DMS 273 (cell line): ENCODE measurements around the gene CDC73.
"Not testable (repeated sequence)": the region's sequence is repeated elsewhere in the genome, so short reads cannot be mapped to it uniquely, and the experiment has no call there.

Source experiments
- DNase-seq: peaks from one replicate; lab custom pipeline; 2025; ENCODE audit not compliant: unreplicated experiment; lab: John Stamatoyannopoulos, UW

Gene CDC73

GRCh38 chr1:193176113-193176512 lies 54.3 kb downstream of the CDC73 start:
- no peak for DNase-seq

- DNase-seq, result no peak
Observed at GRCh38 chr1:193176788-193177187, 55.0 kb downstream of the CDC73 start.

GRCh38 chr1:193179094-193179493 lies 57.3 kb downstream of the CDC73 start:
- DNase-seq, result no peak

GRCh38 chr1:193181536-193181935 lies 59.7 kb downstream of the CDC73 start:
- DNase-seq, result no peak

DNA sequence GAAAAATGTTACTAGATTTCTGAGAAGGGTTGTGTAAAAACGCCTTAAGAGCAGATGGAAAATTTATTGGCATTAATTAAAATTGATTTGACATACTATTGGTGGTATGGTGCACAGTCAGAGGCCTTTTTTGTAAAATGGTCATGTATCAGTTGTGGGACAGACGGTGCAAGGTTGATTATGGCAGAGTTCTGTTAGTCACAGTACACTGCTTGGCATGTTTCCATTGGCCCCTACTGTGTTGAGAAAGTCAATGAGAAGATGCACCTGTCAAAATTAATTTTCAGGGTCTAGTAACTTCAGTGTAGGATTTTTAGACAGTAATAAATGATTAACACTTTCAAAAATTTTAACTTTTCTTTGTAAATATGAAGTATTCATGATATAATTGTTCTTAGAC lies 60.2 kb downstream of the CDC73 start:
- DNase-seq, result peak; percentile 89

- peak; percentile 81 for DNase-seq
Observed at GRCh38 chr1:193183019-193183627, 61.3 kb downstream of the CDC73 start.

DNA sequence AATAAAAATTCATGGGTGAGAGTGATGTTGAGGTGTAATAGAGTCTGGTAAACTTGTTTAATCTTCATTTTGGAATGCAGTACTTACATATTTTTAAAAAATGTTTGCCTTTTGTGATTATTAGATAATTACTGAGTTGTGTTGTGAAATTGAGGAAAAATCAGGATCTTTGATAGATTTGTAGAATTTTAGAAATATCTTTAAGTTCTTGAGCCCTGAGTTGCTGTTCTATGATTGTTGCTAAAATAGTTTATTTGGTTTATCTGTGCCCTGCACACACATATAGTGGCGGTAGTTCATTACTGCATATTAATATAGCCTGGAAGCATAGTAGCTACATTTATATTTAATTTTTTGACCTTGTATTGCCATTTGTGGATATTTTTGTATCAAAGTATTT lies 62.9 kb downstream of the CDC73 start:
- no peak for DNase-seq

DNA sequence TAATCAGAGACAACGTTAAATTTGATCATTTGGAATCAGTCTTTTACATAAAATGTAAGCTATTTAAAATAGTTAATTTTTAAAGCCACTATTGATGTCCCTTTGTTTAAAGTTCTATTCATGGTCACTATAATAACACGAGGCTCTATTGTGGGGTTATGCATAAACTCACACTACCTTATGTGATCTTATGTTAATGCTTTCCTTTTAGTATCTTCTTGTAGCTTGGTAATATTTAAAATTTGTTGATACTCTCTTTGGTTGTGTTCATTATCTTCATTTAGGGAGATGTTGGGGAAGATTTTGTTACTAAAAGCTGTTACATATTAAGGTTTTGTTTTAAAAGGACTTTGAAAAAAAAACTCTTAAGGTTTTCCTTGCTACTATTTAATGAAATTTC lies 63.4 kb downstream of the CDC73 start:
- DNase-seq, result peak; percentile 12

DNA sequence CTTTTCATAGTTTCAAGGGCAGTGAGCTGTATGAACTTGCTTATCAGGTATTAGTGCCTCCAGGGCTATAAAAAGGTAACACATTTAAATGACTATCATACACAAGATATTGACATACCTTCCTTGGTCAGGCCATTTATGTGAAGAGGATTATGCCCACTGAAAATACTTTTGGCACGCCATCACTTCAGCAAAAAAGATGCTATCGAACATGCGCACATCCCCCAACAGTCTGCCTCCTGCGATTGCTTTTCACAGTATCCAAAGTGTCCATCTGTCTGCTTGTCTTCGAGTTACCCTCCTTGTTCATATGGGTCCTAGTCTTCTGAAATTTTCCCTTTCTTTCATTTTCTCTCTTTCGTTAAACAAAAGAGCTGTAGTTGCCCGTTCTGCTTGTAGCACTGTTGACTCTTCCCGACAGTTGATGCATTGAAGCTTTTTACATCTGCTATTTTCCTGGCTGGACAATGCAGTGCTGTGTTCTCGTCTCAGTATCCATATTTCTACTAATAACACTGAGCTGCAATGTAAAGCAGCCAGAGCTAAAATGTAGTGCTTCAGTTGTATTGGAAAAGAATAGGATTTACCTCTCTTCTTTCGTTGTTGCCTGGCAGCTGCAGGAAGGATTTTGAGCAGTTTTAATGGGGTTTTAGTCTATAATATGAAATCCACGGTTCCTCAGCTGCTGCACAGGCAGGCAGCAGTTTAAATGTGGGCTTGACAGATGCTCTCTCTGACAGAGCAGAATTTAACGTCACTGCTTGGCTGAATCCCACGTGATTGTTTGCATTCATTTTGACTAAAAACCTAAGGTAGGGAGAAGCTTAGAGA lies 64.3 kb downstream of the CDC73 start, which contains the start of gene B3GALT2:
TSS of gene B3GALT2 (minus strand) at position 713 of the 831 bp plus-strand sequence. CDS start 5,051 bp downstream, outside the sequence.
- peak; percentile 93 for DNase-seq

GRCh38 chr1:193187114-193187513 lies 65.3 kb downstream of the CDC73 start:
- DNase-seq, result no peak

DNA sequence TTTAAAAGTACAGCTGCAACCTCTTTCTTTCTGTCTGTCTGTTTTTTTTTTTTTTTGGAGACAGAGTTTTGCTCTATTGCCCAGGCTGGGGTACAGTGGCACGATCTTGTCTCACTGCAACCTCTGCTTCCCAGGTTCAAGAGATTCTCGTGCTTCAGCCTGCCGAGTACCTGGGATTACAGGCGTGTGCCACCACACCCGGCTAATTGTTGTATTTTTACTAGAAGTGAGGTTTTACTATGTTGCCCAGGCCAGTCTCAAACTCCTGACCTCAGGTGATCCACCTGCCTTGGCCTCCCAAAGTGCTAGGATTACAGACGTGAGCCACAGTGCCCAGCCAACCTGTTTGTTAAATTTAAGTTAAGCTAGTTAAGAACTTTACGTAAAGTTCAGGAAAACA lies 67.1 kb downstream of the CDC73 start:
- DNase-seq, result not testable (repeated sequence)

- DNase-seq, result no peak
Observed at GRCh38 chr1:193189442-193190095, 67.7 kb downstream of the CDC73 start.

DNA sequence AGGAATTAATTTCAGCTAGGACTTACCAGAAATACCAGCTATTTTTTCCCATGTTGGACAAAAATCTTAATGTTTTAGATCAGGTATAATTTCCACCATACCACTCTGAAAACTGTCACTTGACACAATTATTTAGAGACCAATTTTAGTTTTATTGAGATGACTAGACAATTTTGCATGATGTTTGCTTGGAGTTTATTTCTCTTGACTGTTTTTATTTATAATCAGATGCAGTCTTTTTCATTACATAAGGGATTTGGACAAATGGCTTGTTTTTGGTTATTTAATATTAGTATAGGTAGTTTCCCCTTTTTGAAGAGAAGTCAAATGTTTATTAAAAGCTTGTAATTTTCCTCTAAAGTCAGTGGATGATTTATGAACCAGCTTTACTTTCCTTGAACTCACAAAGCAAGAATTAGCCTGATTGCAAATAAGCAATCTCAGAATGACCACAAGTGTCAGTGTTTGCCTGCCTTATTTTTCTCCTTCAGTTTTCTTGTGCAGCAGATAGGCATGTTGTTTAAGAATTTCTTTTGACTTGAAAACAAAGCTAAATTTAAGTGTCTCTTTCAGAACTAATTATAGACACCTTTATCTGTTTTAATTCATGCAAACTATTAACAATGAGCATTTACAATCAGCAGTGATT lies 68.4 kb downstream of the CDC73 start:
- peak; percentile 28 for DNase-seq

DNA sequence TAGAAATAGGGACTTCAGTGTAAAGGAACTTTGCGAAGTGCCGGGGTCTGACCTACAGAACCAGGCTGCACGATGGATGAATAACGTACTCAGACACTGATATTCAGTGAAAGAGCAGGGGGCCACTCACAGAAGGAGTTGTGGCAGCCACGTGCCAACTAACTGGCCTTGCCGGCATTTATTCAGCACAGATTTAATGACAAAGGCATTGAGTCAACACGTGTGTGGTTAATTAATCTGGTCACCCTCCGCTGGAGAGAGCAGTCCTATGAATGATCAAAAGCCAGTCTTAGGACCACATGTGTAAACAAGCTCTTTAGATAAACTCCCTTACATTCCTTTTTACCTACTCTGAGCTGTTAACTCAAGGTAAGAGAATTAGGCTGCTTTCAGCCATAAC lies 70.8 kb downstream of the CDC73 start:
- no peak for DNase-seq

DNA sequence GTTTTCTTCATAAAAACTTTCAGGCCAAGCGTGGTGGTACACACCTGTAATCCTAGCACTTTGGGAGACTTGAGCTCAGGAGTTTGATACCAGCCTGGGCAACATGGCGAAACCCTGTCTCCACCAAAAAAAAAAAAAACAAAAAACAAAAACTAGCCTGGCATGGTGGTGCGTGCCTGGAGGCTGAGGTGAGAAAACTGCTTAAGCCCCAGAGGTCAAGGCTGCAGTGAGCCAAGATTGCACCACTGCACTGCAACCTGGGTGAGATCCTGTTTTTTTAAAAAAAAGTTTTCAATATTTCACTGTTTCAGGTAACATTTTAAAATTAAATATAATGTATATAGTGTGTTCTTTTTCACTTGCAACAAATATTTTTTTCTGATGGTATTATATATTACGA lies 78.1 kb downstream of the CDC73 start:
- no peak for DNase-seq

- no peak for DNase-seq
Observed at GRCh38 chr1:193201021-193201420, 79.2 kb downstream of the CDC73 start.

GRCh38 chr1:193210996-193211395 lies 89.2 kb downstream of the CDC73 start:
- DNase-seq, result no peak

DNA sequence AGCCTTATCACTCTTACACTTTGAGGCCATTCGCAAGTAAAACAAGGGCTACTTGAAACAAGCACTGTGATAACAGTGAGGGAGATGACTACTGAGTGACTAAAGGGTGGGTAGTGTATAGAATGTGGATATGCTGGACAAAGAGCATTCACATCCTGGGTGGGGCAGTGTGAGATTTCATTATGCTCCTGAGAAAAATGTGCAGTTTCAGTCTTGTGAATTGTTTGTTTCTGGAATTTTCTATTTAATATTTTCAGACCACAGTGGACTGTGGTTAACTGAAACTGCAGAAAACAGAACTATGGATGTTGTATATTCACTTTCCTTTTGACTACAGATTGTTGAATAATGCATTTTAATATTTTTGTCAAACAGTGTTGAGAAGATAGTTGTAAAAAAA lies 89.7 kb downstream of the CDC73 start:
- DNase-seq, result no peak

- no peak for DNase-seq
Observed at GRCh38 chr1:193212637-193213036, 90.8 kb downstream of the CDC73 start.

DNA sequence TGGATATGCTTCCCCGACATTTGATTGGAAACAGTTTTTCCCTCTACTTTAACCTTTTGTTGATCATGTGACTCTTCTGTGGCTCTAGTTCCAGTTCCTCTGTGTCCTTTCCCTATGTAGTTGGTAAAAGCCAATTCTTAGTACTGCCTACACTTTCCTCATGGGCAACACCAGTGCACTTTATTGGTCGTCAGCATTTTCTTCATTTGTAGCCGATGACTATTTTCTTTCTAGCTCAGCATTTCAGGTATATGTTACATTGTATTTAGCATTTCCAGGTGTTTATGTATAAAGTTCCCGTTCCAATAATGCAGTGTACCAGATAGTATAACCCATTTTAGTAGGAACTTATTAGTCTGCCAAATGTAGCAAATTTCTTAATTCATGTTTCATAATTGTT lies 92.2 kb downstream of the CDC73 start:
- no peak for DNase-seq

GRCh38 chr1:193216920-193217319 lies 95.1 kb downstream of the CDC73 start:
- DNase-seq, result no peak
